Measurements from ENCODE around the gene TCF25. TPM values are rescaled to one million over a fixed set of nuclear protein-coding genes. Genes with fewer than 3 reads are reported as not detected.

TCF25 gene
- total RNA-seq, 4 donors from 2014 or later = 79.7 to 124 (median 101) TPM

DNA sequence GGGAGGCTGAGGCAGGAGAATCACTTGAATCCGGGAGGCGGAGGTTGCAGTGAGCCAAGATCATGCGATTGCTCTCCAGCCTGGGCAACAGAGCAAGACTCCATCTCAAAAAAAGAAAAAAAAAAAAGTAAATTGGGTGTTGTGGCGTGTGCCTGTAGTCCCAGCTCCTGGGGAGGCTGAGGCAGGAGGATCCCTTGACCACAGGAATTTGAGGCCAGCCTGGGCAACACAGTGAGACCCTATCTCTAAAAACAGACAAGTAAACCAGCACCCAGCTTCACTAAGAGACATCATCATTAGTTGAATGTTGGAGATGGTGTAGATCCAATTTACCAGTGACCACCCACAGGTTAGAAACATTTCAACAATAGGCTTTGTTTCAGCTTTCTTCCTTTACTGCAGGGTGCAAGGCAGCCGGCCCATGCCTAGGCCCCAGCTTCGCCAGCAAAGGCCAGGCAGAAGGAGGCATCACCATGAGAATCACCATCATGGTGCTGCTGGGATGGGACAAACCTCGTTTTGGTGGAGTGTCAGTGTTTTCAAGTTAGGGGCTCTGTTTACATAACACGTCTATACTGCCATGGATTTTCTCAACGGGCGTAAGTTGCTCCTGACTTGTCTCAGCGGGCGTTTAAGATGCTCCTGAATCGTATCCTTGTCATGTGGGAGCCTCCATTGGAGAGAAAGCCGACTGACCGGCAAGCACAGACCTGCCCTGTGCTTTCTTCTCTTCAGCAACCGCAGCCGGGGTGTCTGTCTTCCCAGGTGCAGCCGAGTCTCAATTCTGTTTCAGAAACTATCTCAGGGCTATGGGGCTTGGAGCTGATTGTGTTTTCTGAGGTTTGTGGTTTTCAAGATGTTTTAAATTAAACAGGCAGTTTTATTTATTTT is 7.3 kb downstream of the TCF25 start:
- TF ChIP-seq POLR2A (IDR thresholded peaks at IDR 0.05) = no peak
- TF ChIP-seq, protein P1, sequence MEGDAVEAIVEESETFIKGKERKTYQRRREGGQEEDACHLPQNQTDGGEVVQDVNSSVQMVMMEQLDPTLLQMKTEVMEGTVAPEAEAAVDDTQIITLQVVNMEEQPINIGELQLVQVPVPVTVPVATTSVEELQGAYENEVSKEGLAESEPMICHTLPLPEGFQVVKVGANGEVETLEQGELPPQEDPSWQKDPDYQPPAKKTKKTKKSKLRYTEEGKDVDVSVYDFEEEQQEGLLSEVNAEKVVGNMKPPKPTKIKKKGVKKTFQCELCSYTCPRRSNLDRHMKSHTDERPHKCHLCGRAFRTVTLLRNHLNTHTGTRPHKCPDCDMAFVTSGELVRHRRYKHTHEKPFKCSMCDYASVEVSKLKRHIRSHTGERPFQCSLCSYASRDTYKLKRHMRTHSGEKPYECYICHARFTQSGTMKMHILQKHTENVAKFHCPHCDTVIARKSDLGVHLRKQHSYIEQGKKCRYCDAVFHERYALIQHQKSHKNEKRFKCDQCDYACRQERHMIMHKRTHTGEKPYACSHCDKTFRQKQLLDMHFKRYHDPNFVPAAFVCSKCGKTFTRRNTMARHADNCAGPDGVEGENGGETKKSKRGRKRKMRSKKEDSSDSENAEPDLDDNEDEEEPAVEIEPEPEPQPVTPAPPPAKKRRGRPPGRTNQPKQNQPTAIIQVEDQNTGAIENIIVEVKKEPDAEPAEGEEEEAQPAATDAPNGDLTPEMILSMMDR (IDR thresholded peaks at IDR 0.05) = no peak
- Histone ChIP-seq H3K36me3 (peaks cover 27 to 92% (median 36%) of the 10 kb centered on the region in 3 donors), H3K9me3 (no peaks in the 10 kb centered on the region), H3K27ac (peak overlapping the region in 1 of 4 donors; percentile 11), H3K4me1 (peaks cover 0 to 28% (median 0%) of the 10 kb centered on the region in 3 donors), H3K27me3 (no peaks in the 10 kb centered on the region), H3K4me3 (no peak overlapping the region)
- intact Hi-C loops (cut with DNase I) = no loop called here
- DNase-seq = no peak
- 64 to 66% methylated on average over 15 to 16 of the region's 18 CpGs for WGBS, 2 donors

DNA sequence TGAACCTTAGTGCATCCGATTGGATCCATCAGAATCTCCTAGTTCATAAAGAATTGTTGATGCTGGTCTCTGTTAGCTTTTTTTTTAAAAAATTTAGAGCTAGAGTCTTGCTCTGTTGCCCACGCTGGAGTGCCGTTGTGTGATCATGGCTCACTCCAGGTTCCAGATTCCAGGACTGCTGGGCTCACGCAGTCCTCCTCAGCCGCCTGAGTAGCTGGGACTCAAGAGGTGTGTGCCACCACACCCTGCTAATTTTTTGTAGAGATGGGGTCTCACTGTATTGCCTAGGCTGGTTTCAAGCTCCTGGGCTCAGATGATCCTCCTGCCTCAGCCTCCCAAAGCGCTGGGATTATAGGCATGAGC is 8.0 kb downstream of the TCF25 start:
- no peaks in the 10 kb centered on the region for H3K27me3 ChIP-seq
- H3K4me3 ChIP-seq = no peak overlapping the region
- WGBS, 2 donors = 63 to 69% methylated on average over 6 of the region's 6 CpGs
- no peak for DNase-seq
- peaks cover 31 to 92% (median 42%) of the 10 kb centered on the region in 3 donors for H3K36me3 ChIP-seq
- H3K27ac ChIP-seq = no peak overlapping the region
- no peaks in the 10 kb centered on the region for H3K9me3 ChIP-seq
- intact Hi-C loops (cut with DNase I) = no loop called here
- no peak for TF ChIP-seq POLR2A (IDR thresholded peaks at IDR 0.05)
- TF ChIP-seq, protein P1 (IDR thresholded peaks at IDR 0.05) = no peak
- H3K4me1 ChIP-seq = peaks cover 0 to 23% (median 0%) of the 10 kb centered on the region in 3 donors

DNA sequence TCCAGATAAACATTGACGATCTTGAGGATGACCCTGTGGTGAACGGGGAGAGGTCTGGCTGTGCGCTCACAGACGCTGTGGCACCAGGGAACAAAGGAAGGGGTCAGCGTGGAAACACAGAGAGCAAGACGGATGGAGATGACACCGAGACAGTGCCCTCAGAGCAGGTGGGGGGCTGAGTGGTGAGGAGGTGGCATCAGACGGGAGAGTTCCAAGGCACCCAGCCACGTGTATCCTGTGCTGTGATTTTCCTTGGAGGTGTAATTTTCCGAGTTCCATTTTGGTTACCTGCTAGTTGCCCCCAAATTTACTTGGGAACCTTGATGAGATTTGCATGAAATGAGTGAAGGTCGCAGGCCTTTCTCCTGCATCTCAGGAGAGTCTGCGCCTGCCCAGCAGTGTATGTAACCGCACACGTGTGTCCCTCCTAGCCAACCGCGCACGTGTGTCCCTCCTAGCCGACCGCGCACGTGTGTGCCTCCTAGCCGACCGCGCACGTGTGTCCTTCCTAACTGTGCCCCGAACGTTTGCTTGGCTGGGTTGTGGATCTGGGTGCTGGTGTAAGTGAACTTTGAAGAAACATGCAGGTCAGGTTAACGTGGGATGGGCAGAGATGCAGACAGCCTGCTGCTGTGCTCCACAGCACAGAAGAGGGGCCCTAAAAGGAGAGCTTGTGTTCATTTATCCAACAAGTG is 10.1 kb downstream of the TCF25 start:
- no peak for TF ChIP-seq POLR2A (IDR thresholded peaks at IDR 0.05)
- TF ChIP-seq, protein P1 (IDR thresholded peaks at IDR 0.05) = no peak
- 92 to 93% methylated on average over 24 to 27 of the region's 28 CpGs for WGBS, 2 donors
- DNase-seq = no peak
- H3K4me1 ChIP-seq = peaks cover 0 to 20% (median 0%) of the 10 kb centered on the region in 3 donors
- no peak overlapping the region for H3K27ac ChIP-seq
- H3K27me3 ChIP-seq = no peaks in the 10 kb centered on the region
- H3K9me3 ChIP-seq = no peaks in the 10 kb centered on the region
- H3K36me3 ChIP-seq = peaks cover 44 to 98% (median 58%) of the 10 kb centered on the region in 3 donors
- intact Hi-C loops (cut with DNase I) = no loop called here
- H3K4me3 ChIP-seq = no peak overlapping the region

DNA sequence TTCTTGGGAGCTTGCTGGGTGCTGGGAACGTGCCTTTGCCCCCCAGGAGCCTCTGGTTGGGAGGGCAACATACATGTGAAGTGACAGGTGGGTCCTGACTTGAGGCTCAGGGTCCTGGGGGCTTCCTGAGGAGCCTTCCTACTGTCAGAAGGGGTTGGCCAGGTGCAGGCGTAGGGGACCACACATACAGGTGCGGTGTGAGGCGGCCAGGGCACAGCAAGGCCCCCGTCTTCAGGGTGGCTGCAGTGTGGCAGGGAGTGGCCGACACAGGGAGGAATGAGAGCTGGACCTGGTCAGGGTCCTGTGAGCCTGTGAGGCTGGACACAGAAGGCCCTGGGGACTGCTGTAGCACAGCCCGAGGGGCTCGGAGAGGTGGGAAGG is 10.6 kb downstream of the TCF25 start:
- no peaks in the 10 kb centered on the region for H3K9me3 ChIP-seq
- TF ChIP-seq, protein P1 (IDR thresholded peaks at IDR 0.05) = no peak
- no peak for TF ChIP-seq POLR2A (IDR thresholded peaks at IDR 0.05)
- H3K27ac ChIP-seq = no peak overlapping the region
- DNase-seq = no peak
- H3K36me3 ChIP-seq = peaks cover 41 to 98% (median 58%) of the 10 kb centered on the region in 3 donors
- intact Hi-C loops (cut with DNase I) = no loop called here
- 97 to 100% methylated on average over 3 to 4 of the region's 8 CpGs for WGBS, 2 donors
- H3K4me1 ChIP-seq = peaks cover 0 to 20% (median 0%) of the 10 kb centered on the region in 3 donors
- H3K4me3 ChIP-seq = no peak overlapping the region
- no peaks in the 10 kb centered on the region for H3K27me3 ChIP-seq

DNA sequence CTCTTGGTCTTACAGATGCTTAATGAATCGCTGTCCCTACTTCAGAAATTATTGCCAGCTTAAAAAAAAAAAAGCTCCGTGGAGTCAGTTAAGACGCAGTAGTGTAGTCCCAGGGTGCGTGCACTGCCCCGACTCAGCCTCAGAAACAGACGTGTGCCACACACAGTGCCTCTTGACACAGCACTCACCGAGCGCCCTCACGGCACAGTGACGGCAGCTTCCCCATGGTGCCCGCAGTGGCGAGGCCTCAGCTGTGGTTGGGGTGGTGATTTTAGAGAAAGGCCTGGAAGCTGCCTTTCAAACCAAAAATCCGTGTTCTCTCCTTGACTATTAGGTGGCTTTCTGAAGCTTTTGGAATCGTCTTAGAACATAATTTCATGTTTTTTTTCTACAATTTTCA is 13.9 kb downstream of the TCF25 start:
- Histone ChIP-seq H3K4me1 (no peaks in the 10 kb centered on the region), H3K27me3 (no peaks in the 10 kb centered on the region), H3K36me3 (peaks cover 57 to 100% (median 83%) of the 10 kb centered on the region in 3 donors), H3K27ac (no peak overlapping the region), H3K9me3 (no peaks in the 10 kb centered on the region), H3K4me3 (no peak overlapping the region)
- 86 to 93% methylated on average over 5 to 12 of the region's 14 CpGs for WGBS, 2 donors
- intact Hi-C loops (cut with DNase I) = no loop called here
- TF ChIP-seq, protein P1 (IDR thresholded peaks at IDR 0.05) = no peak
- TF ChIP-seq POLR2A (IDR thresholded peaks at IDR 0.05) = no peak
- DNase-seq = no peak

Measured in esophagus squamous epithelium (tissue), 5 donors.